DLD1 (cell line): ENCODE measurements around the gene N4BP2L2.

ENCODE experiments used
- in situ Hi-C: cut with HindIII; loops from 2 replicates; pipeline ENCODE4 v1.10.0; 2017; ENCODE audit warnings: low sequenced_read_pairs

The N4BP2L2 gene

DNA sequence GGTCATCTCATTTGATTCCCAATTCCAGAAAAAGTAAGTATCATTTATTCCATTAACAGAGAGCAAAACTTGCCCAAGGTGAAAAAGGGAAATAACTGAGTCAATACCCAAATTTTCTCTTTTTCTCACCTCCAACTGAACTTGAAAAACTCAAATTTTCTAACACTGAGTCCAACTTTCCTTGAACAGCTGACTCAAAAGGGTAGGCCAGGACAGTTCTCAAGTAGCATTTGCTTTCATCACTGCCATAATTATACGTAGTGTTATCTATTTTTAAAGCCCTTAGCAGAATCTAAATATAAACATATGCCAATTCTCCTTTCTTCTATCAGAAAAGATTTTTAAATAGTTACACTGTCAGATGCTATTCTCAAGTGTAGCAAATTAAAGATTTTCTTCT is 3.5 kb downstream of the N4BP2L2 start:
- in situ Hi-C loops = no loop called here

DNA sequence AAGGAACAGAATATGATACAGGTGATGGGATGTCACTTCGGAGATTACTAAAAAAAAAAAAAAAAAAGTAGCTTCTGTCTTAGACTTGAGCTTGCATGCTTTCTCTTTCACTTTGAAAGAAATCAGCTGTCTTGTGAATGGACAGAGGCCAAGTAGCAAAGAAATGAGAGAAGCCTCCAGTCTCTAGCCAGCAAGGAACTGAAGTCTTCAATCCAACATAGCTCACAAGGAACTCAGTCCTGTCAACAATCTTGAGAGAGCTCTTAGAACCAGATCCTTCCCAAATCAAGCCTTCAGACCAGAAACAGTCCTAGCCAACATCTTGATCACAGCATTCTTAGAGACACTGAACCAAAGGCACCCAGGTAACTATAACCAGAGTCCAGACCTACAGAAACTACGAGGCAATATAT is 7.7 kb downstream of the N4BP2L2 start:
- in situ Hi-C loops = no loop called here

DNA sequence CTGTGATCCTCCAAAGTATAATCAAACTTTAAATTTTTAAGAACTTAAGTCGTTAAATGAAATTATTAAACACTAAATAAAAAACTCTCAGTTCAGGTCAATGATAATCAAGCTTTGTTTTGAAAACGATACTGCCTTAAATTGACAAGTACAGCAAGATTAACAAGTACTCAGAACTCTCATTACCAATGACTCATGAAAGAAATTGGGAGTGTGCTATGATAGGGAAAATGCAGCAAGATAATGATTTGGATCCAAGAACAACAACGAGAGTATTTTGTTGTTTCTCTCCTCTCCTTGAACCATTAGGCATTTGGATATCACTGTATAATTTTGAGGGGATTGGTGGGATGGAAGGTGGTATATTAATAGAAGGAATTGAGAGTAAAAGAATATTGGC is 10.2 kb downstream of the N4BP2L2 start:
- in situ Hi-C loops = no loop called here

DNA sequence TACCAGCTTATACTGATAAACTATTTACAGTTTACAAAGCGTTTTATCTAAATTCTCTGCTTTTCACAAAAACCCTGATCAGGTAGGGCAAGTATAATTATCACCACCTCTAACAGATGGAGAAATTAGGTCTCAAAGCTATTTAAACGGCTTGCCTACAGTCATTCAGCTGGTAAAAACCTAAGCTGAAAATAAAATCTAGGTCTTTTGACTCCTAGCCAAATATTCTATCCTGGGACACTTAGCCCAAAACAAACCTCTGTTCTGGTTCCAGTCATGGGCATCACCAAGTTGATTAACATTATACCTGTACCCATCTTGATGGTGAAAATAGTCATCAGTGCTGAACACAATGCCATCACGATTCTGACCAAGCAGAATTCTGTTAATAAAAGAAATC is 11.4 kb downstream of the N4BP2L2 start:
- in situ Hi-C loops = no loop called here

DNA sequence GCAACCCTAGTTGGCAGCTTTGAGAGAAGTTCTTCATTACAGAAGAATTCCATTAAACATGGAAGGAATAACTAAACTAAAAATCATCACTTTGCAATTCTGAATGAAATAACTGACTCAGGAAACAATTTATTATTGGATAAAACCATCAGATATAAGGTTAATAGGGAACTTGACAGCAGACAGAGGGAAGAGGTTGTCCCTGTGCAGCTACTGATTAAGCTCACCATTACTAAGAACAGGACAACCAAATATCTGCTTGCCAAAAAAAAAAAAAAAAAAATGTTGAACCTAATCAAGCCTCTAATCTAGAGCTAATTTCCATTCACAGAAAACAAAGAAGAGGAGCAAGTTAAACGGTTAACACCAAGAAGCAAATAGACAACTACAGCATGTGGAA is 12.8 kb downstream of the N4BP2L2 start:
- in situ Hi-C loops = no loop called here

DNA sequence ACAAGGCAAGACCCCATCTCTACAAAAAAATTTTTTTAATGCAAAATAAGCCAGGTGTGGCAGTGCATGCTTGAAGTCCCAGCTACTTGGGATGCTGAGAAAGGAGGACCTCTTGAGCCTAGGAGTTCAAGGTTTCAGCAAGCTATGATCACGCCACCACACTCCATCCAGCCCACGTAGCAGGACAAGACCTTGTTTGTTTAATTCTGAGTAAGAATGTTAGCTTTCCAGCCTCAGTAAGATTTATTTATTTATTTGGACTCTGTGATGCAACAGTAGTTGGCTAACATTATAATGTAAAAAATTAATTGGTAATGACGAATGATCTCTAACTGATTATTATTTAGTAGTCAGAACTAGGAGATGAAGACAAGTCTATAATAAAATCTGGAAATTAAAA is 23.3 kb downstream of the N4BP2L2 start:
- in situ Hi-C loops = no loop called here

DNA sequence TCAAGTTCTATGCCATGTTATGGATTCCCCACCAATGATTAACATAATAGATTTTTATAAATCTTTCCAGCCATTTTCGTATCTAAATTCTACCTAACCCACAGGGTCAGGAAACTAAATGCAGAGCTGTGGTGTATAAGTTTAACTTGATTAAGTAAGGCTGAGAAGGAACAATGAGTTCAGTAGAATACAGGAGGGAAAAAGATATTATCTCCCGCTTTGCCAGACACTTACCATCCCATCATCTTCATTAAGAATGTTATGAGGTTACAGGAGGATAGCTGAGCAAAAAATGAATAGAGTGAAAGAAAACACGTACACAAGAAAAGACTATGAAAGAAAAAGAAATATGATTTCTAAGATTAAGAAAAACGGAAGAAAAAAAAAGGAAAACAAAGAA is 27.1 kb downstream of the N4BP2L2 start:
- in situ Hi-C loops = no loop called here

DNA sequence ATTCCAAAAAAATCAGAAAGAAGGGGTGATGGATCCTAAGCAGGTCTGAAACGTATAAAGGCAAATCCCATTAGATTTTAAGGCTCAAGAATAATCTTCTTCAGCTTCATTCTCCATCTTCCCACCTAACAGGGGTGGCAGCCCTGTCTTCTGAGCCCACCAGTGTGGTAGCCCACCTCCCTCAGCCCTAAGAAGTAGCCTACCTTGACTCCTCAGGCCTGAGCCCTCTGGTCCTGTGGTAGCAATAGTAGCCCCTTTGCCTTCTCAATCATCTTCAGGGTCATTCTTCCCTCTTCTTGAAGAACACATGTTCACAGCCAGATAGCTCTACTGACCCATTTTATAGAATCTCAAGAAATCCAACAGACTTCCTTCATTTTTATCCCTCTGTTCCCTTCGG is 33.7 kb downstream of the N4BP2L2 start:
- in situ Hi-C loops = no loop called here

DNA sequence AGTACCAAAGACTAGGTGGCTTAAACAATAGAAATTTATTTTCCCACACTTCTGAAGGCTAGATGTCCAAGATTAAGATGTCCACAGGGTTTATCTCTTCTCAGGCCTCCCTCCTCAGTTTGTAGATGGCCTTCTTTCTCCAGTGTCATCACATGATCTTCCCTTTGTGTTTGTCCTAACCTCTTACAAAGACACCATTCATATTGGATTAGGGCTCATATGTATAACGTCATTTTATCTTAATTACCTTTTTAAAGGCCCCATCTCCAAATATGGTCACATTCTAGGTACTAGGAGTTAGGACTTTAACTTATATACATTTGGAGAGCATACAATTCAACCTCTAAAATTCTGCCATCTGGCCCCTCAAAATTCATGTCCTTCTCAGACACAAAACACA is 34.3 kb downstream of the N4BP2L2 start:
- in situ Hi-C loops = no loop called here

DNA sequence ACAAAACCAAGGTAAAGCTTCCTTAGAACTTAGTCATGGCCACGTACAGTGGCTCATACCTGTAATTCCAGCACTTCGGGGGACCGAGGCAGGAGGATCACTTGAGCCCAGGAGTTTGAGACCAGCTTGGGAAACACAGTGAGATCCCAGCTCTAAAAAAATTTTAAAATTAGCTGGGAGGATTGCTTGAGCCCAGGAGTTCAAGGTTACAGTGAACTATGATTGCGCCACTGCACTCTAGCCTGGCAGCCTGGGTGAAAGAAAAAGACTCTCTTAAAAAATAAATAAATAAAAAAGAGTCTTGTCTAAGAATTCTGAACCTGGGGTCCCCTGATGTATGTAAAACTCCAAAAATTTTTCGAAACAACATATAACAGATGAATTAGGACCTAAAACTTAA is 34.9 kb downstream of the N4BP2L2 start:
- in situ Hi-C loops = no loop called here

DNA sequence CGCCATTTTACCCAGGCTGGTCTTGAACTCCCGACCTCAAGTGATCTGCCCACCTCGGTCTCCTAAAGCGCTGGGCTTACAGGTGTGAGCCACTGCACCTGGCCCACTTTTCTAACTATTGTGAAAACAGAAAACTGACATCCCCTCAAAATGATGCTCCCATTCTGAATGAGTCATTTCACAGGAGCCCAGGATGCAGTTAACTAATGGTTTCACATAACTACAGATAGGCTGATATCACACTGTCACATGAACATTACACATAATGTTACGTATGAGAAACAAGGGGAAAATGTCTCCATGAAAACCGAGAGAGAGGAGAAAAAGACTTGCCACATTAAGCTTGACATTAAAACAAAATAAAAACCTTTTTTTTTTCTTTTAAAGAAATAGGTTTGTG is 37.5 kb downstream of the N4BP2L2 start:
- in situ Hi-C loops = no loop called here

DNA sequence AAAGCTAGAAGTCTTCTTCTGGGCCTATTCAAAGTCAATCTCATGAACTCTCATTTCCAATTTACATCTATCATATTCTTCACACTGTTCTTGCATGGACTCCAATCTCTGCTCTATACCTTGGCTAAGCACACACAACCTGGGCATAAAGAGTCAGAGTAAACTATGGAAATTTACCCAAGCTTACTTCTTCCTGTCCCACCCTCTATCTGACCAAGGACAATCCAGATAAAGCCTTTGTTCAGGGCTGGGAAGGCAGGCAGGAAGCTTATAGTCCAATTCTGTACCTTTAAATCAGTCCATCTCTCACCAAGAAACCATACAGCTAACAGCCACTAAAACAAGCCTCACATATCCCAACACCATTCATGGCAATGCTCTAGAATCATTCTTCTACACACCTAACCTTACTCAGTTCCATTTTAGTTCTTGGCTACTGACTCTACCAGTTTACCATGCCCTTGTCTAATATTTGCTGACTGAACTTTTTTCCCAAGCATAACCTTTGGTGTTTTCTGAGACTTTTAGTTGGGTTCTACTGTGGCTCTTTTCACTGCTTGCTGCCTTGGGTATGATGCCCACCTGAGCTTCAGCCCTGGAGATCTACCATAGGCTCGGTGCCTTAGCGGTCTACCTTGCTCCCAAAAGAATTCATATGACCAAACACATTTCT is 38.9 kb downstream of the N4BP2L2 start:
- in situ Hi-C loops = no loop called here

DNA sequence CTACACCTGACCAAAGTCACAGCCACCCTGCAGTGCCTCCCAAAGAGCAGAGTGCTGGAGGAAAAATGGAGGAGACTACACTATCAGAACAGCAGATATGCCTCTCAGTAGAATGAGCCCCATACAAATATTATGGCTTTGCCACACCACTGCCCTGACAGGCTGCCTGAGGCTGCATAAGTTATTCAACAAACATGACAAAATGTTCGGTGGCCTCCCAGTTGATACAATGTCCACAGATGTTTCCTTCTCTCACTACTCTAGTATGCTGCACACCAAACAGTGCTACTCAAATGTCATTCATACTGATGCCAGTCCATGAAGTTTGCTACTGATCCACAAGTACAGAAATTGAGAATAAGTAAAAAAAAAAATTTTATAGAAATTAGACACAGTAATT is 41.0 kb downstream of the N4BP2L2 start:
- in situ Hi-C loops = no loop called here

DNA sequence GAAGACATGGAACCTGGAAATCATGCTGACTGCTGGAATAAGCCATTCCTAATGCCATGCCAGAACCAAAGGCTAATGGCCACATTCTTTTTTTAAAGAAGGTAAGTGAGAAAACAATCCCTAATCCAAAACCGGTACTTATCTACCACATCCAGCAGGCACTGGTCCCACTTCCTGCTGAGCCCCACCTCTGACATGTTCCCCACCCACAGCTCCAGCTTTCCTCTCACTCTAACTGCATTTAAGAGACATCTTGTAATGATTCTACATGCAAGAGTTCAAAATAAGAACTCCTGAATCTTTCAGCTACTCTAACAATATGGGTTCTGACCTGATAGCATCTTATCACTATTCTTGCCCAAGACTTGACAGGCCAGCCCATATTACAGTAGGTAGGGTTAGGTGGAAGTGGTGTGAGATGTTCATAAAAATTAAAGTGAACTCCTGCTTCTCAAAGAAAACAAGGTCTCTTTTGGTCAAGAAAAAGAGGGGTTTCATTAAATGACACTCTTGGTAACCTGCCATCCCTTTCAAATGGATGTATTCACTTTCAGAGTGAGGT is 41.9 kb downstream of the N4BP2L2 start:
- in situ Hi-C loops = no loop called here

DNA sequence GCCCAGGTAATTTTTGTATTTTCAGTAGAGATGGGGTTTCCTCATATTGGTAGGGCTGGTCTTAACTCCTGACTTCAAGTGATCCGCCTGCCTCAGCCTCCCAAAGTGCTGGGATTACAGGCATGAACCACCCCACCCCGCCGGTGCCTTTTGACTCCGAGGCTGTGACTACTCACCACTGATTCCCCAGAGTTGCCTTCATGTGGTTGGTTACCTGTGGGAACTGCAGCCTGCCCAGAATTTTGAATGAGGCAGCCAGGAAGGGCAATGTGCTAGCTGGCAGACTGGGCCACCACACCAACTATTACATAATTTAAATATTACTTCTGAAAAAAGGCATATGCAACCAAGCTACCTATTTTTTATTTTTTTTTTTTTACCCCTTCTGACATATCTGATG is 42.8 kb downstream of the N4BP2L2 start:
- in situ Hi-C loops = no loop called here

DNA sequence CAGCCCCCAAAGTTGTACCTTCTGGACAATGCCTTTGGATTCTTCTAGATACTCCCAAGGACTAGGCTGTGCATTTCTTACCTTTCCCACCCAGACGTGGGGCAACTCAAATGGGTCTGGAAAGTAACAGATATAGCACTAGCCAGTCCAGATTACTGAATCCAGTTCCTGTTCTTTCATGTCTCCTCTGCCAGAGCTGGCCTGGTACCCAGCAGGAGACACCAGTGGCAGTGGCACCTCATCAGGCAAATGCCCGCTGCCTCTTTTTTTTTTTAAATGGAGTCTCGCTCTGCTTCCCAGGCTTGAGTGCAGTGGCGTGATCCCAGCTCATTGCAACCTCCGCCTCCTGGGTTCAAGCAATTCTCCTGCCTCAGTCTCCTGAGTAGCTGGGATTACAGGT is 43.2 kb downstream of the N4BP2L2 start:
- in situ Hi-C loops = no loop called here

DNA sequence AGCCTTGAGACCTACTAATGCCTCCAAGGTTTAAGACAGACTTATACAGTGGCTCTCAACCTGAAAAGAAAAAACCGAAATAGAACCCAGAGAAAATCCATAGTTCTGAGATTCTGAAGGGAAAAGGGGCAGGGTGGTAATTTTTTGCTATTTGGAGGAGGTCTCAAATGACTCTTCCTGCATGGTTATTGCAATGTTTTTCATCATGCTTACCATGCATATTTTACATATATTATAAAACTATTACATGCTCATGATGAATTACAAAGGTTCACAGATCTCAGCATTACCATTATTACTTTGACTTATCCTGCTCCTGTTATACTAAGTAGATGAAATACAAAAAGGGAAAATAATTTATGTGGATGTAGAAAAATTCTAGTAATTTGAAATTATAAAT is 47.6 kb downstream of the N4BP2L2 start:
- in situ Hi-C loops = no loop called here

DNA sequence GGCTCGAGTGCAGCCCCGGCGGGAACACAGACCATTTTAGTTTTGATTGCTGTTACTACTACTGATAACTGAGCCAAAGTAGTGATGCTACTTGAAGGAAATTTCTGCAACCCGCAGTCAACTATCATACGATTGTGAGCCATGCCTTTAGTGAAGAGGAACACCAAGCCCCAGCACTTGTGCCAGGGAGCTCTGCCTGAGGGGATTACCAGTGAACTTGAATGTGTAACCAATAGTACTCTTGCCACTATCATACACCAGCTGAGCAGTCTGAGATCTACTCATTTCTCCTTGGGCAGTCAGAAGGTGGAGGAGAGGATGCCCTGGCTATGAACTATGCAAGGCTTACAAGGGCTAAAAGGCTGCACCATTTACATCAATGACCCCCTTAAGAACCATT is 61.7 kb downstream of the N4BP2L2 start:
- in situ Hi-C loops = no loop called here

DNA sequence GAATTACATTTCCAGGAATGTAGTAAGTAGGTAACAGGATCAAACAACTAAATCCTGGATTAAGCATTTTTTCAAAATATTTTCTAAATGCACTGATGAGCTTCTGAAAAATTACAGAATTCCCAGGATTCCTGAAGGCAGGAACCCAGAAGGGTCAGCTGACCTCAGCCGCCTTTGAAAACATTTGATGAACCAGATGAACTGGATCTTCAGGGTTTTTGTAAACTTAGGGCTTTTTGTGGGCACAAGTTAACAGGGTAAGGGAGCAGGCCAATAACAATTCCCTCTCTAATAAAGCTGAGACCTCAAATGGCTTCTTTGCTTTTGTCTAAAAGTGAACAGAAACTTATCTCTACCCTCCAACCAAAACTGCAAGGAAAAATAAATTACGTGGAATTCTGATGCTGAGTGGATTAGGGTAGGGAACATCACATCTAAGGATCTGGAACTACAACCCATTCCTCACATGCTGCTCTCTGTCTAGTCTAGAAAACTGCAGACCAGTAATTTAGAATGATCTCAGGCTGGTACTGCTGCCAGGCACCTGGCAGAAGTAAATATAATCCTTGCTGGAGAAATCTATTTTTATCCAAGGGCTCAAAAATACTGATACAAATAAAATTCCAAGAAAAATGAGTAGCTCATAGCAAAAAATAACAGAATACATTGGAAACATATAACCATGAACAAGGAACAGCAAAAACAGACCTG is 62.4 kb downstream of the N4BP2L2 start:
- in situ Hi-C loops = no loop called here

DNA sequence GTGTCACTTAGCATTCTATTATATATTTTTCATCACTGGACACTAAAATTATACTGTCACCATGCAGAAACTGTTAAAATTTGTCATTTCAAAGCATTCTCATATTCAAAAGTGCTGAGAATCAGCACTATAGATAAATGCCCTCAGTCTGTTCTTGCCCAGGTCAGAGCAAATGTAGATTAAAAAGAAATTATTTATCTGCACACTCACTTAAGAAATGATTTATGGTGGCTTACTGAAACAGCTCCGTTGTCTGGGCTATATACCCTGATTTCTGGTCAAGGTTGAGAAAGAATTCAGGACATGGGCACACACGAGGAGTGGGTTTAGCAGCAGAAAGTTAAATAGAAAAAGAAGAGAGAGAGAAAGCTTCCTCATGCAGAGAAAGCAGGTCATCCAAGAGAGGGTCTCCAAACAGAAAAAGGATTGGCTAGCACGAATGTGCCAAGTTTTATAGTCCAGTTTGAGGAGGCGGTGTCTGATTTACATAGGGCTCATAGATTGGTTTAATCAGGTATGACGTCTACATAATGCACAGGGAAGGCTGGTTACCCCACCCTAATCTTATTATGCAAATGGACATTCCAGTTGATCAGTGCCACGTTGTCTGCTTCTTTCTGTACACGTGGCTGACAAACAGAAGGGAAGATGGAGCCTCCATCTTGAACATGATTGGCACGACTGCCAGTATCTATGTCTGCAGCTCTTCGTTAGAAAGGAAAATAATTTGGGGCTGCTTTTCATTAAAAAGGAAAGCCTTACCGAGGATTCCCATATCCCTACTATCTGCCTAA is 63.4 kb downstream of the N4BP2L2 start:
- in situ Hi-C loops = no loop called here

DNA sequence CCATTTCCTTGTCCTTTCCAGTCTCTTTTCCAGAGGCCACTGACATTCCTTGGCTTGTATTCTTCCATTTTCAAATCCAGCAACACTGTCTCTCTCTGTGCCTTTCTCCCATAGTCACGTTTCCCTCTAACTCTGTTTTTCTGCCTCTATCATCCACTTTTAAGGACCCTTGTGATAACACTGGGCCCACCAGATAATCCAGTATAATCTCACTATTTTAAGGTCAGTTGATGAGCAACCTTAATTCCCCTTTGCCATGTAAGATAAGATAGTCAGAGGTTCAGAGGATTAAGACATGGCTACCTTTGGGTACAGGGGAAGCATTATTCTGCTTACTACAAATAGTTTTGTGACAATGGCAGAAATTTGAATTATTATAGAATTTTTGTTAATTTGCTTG is 64.9 kb downstream of the N4BP2L2 start:
- in situ Hi-C loops = no loop called here

DNA sequence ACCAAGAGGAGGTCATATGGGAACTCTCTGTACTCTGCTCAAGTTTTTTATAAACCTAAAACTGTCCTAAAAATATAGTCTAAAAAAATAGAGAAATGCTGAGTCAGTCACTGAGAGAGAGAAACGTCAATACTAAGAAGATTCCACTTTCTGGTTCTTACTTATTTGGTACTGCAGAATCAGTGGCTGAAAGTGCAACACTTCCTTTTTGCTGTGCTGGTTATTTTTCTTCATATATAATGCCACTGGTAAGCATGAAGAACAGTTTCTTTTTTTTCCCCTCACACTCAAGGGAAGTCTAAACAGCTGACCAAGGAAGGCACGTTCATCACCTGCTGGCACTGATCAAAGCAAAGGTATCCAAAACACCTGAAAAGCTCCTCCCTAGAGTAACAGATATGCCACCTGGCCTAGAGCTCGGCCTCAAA is 66.4 kb downstream of the N4BP2L2 start:
- in situ Hi-C loops = no loop called here
